Parathyroid adenoma (tissue), 2 donors: ENCODE measurements around the gene DCP2.
A peak's percentile ranks its signal among the peaks of the same experiment; 100 is the strongest.

ENCODE experiments used
- H2AFZ ChIP-seq: fragments of 300-600 bp; sonication (generic); one replicate; pipeline ENCODE4 v1.7.0; 2017; ENCODE audit warnings: antibody characterized with exemption, mild to moderate bottlenecking
- H3K27ac ChIP-seq: fragments of 300-600 bp; sonication (generic); one replicate; pipeline ENCODE4 v1.7.0; 2017
- H3K27me3 ChIP-seq: fragments of 300-600 bp; sonication (generic); one replicate; pipeline ENCODE4 v1.7.0; 2017; ENCODE audit warnings: low read length; ENCODE audit not compliant: control insufficient read depth, insufficient read depth
- H3K36me3 ChIP-seq: fragments of 300-600 bp; sonication (generic); one replicate; pipeline ENCODE4 v1.7.0; 2017; ENCODE audit warnings: low read length; ENCODE audit not compliant: control insufficient read depth, insufficient read depth
- H3K4me1 ChIP-seq: fragments of 300-600 bp; sonication (generic); one replicate; pipeline ENCODE4 v1.7.0; 2017; ENCODE audit warnings: control low read depth
- H3K4me2 ChIP-seq: fragments of 300-600 bp; sonication (generic); one replicate; pipeline ENCODE4 v1.7.0; 2017; ENCODE audit warnings: low read length
- H3K4me3 ChIP-seq: fragments of 300-600 bp; sonication (generic); one replicate; pipeline ENCODE4 v1.7.0; 2017; ENCODE audit warnings: low read depth, low read length
- H3K79me2 ChIP-seq: fragments of 300-600 bp; sonication (generic); one replicate; pipeline ENCODE4 v1.7.0; 2017; ENCODE audit warnings: control low read depth
- H3K9ac ChIP-seq: fragments of 300-600 bp; sonication (generic); one replicate; pipeline ENCODE4 v1.7.0; 2017; ENCODE audit warnings: mild to moderate bottlenecking
- H3K9me3 ChIP-seq: fragments of 300-600 bp; sonication (generic); one replicate; pipeline ENCODE4 v1.7.0; 2017; ENCODE audit warnings: low read length; ENCODE audit not compliant: control insufficient read depth
- CTCF ChIP-seq: fragments of 300-600 bp; sonication (generic); IDR thresholded peaks from one replicate; pipeline ENCODE4 v1.7.0; 2017; ENCODE audit warnings: antibody characterized with exemption, mild to moderate bottlenecking
- donor health status: primary hyperparathyroidism.

The DCP2 gene

GRCh38 chr5:112973036-112973435 lies 3.6 kb upstream of the DCP2 start:
- Histone ChIP-seq H2AFZ (no peak overlapping the region), H3K79me2 (peaks cover 10% of the 10 kb centered on the region), H3K9me3 (no peaks in the 10 kb centered on the region), H3K27me3 (no peaks in the 10 kb centered on the region), H3K4me2 (no peak overlapping the region), H3K4me1 (peaks cover 21% of the 10 kb centered on the region), H3K27ac (no peak overlapping the region), H3K36me3 (no peaks in the 10 kb centered on the region), H3K4me3 (no peak overlapping the region), H3K9ac (no peak overlapping the region)
- no peak for TF ChIP-seq CTCF

GRCh38 chr5:112973904-112974303 lies 2.7 kb upstream of the DCP2 start:
- no peak overlapping the region for H3K4me3 ChIP-seq
- no peak overlapping the region for H3K27ac ChIP-seq
- peak overlapping the region; percentile 54 for H2AFZ ChIP-seq
- no peak overlapping the region for H3K4me2 ChIP-seq
- no peaks in the 10 kb centered on the region for H3K9me3 ChIP-seq
- no peak for TF ChIP-seq CTCF
- peaks cover 13% of the 10 kb centered on the region for H3K4me1 ChIP-seq
- no peaks in the 10 kb centered on the region for H3K27me3 ChIP-seq
- peaks cover 17% of the 10 kb centered on the region for H3K79me2 ChIP-seq
- no peaks in the 10 kb centered on the region for H3K36me3 ChIP-seq
- H3K9ac ChIP-seq, result no peak overlapping the region

- Histone ChIP-seq H3K79me2 (peaks cover 17% of the 10 kb centered on the region), H3K27ac (no peak overlapping the region), H3K4me2 (no peak overlapping the region), H3K36me3 (no peaks in the 10 kb centered on the region), H3K4me3 (no peak overlapping the region), H3K9ac (no peak overlapping the region), H3K9me3 (no peaks in the 10 kb centered on the region), H3K27me3 (no peaks in the 10 kb centered on the region), H3K4me1 (peaks cover 7% of the 10 kb centered on the region), H2AFZ (peak overlapping the region; percentile 28)
- no peak for TF ChIP-seq CTCF
Measured at GRCh38 chr5:112974901-112975300, 1.7 kb upstream of the DCP2 start.

GRCh38 chr5:112975721-112976431 lies 722 bp upstream of the DCP2 start:
- H3K27ac ChIP-seq, result peak overlapping the region; percentile 83
- peak overlapping the region; percentile 76 for H3K4me2 ChIP-seq
- no peaks in the 10 kb centered on the region for H3K36me3 ChIP-seq
- no peaks in the 10 kb centered on the region for H3K27me3 ChIP-seq
- peak overlapping the region; percentile 94 for H2AFZ ChIP-seq
- TF ChIP-seq CTCF, result no peak
- peaks cover 6% of the 10 kb centered on the region for H3K4me1 ChIP-seq
- H3K9ac ChIP-seq, result no peak overlapping the region
- peaks cover 25% of the 10 kb centered on the region for H3K79me2 ChIP-seq
- H3K9me3 ChIP-seq, result no peaks in the 10 kb centered on the region
- H3K4me3 ChIP-seq, result peak overlapping the region; percentile 83

GRCh38 chr5:112977440-112977861 lies 853 bp downstream of the DCP2 start:
- Histone ChIP-seq H3K79me2 (peaks cover 39% of the 10 kb centered on the region), H2AFZ (peak overlapping the region; percentile 94), H3K27me3 (no peaks in the 10 kb centered on the region), H3K36me3 (no peaks in the 10 kb centered on the region), H3K4me2 (peak overlapping the region; percentile 76), H3K9ac (peak overlapping the region; percentile 51), H3K4me3 (peak overlapping the region; percentile 83), H3K9me3 (no peaks in the 10 kb centered on the region), H3K4me1 (peaks cover 6% of the 10 kb centered on the region), H3K27ac (peak overlapping the region; percentile 83)
- no peak for TF ChIP-seq CTCF
